ENCODE results near the gene KANSL1.
"Not testable (repeated sequence)": the region's sequence is repeated elsewhere in the genome, so short reads cannot be mapped to it uniquely, and the experiment has no call there.

KANSL1 gene

GRCh38 chr17:46092991-46093390 lies 100.2 kb downstream of the KANSL1 start:
- Histone ChIP-seq H3K4me3 (no peak overlapping the region), H3K27me3 (no peaks in the 10 kb centered on the region), H3K9me3 (no peaks in the 10 kb centered on the region), H3K4me1 (peaks cover 0 to 4% (median 0%) of the 10 kb centered on the region in 4 donors), H3K36me3 (peaks cover 0 to 10% (median 5%) of the 10 kb centered on the region in 3 donors), H3K27ac (no peak overlapping the region)
- intact Hi-C loops (cut with DNase I; ENCODE audit: low total_unique reads), result no loop called here
- TF ChIP-seq CTCF (IDR thresholded peaks at IDR 0.05), result no peak
- no peak for DNase-seq

- Histone ChIP-seq H3K4me1 (no peaks in the 10 kb centered on the region), H3K36me3 (peaks cover 0 to 10% (median 5%) of the 10 kb centered on the region in 3 donors), H3K27me3 (no peaks in the 10 kb centered on the region), H3K9me3 (no peaks in the 10 kb centered on the region), H3K4me3 (no peak overlapping the region), H3K27ac (no peak overlapping the region)
- DNase-seq, result no peak
- no peak for TF ChIP-seq CTCF (IDR thresholded peaks at IDR 0.05)
- intact Hi-C loops (cut with DNase I; ENCODE audit: low total_unique reads), result no loop called here
Measured at GRCh38 chr17:46090871-46091270, 102.4 kb downstream of the KANSL1 start.

GRCh38 chr17:46089389-46089965 lies 103.8 kb downstream of the KANSL1 start:
- Histone ChIP-seq H3K4me3 (no peak overlapping the region), H3K4me1 (peaks cover 0 to 5% (median 0%) of the 10 kb centered on the region in 4 donors)

GRCh38 chr17:46088595-46088994 lies 104.6 kb downstream of the KANSL1 start:
- Histone ChIP-seq H3K27ac (no peak overlapping the region), H3K36me3 (peaks cover 0 to 6% (median 5%) of the 10 kb centered on the region in 3 donors), H3K27me3 (no peaks in the 10 kb centered on the region), H3K4me1 (peaks cover 0 to 5% (median 0%) of the 10 kb centered on the region in 4 donors), H3K4me3 (no peak overlapping the region), H3K9me3 (no peaks in the 10 kb centered on the region)
- TF ChIP-seq CTCF (IDR thresholded peaks at IDR 0.05), result no peak
- intact Hi-C loops (cut with DNase I; ENCODE audit: low total_unique reads), result no loop called here
- DNase-seq, result no peak

More at GRCh38 chr17:46089389-46089965, 103.8 kb downstream of the KANSL1 start:
- no peak overlapping the region for H3K27ac ChIP-seq
- peaks cover 0 to 10% (median 5%) of the 10 kb centered on the region in 3 donors for H3K36me3 ChIP-seq
- intact Hi-C loops (cut with DNase I; ENCODE audit: low total_unique reads), result no loop called here
- TF ChIP-seq CTCF (IDR thresholded peaks at IDR 0.05), result no peak
- no peaks in the 10 kb centered on the region for H3K27me3 ChIP-seq
- no peaks in the 10 kb centered on the region for H3K9me3 ChIP-seq
- no peak for DNase-seq

- H3K4me1 ChIP-seq; H3K4me3 ChIP-seq; intact Hi-C loops (cut with DNase I; ENCODE audit: low total_unique reads); H3K36me3 ChIP-seq; H3K27ac ChIP-seq; DNase-seq; H3K27me3 ChIP-seq; H3K9me3 ChIP-seq: not testable (repeated sequence)
Measured at GRCh38 chr17:46087871-46088270, 105.4 kb downstream of the KANSL1 start.

GRCh38 chr17:46086821-46087220 lies 106.4 kb downstream of the KANSL1 start:
- no peak for TF ChIP-seq CTCF (IDR thresholded peaks at IDR 0.05)
- H3K27me3 ChIP-seq, result no peaks in the 10 kb centered on the region
- H3K9me3 ChIP-seq, result no peaks in the 10 kb centered on the region
- no peak overlapping the region for H3K27ac ChIP-seq
- H3K36me3 ChIP-seq, result peaks cover 0 to 3% (median 2%) of the 10 kb centered on the region in 3 donors
- intact Hi-C loops (cut with DNase I; ENCODE audit: low total_unique reads), result no loop called here
- peaks cover 0 to 17% (median 2%) of the 10 kb centered on the region in 4 donors for H3K4me1 ChIP-seq
- no peak overlapping the region for H3K4me3 ChIP-seq
- no peak for DNase-seq

Data from tibial artery (tissue), 4 donors.